ENCODE data around the gene SEMA3D.

SEMA3D gene

DNA sequence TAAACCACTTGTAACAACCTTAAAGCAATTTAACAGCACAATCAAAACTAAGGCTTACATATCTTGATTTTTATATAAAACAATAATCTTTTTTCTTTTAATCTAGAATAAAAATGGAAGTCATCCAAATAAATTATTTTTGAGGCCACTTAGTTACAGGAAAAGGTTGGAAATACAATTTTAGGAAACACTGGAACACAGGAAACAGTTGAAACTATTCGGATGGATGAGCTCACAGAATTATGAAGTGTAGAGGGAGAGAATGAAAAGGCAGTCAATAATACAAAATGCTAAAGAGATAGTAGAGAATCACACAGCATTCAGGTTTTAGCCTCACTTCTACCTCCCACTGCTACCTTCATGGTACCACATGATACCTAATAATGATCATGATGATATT is 124.2 kb downstream of the SEMA3D start:
- WGBS (ENCODE audit: insufficient coverage): no CpG with 5 or more reads among the region's 1 CpG
- ChIA-PET POLR2A (no interaction called here), CTCF (no interaction called here)
- Histone ChIP-seq H3K36me3 (ENCODE audit: control insufficient read depth in 4 of 4, insufficient read depth in 4 of 4, low read length in 3 of 4) (no peaks in the 10 kb centered on the region), H3K9me3 (ENCODE audit: control extremely low read depth in 1 of 5, control insufficient read depth in 4 of 5, insufficient read depth in 2 of 5, low read depth in 1 of 5, low read length in 4 of 5) (no peaks in the 10 kb centered on the region), H3K4me1 (ENCODE audit: control extremely low read depth in 1 of 4, control insufficient read depth in 4 of 4, insufficient read depth in 4 of 4, low read length in 3 of 4) (no peaks in the 10 kb centered on the region), H3K4me3 (ENCODE audit: control insufficient read depth in 1 of 7, extremely low read depth in 1 of 7, insufficient read depth in 4 of 7, low read depth in 2 of 7, low read length in 6 of 7) (no peak overlapping the region), H3K27me3 (replicated peaks in 2 of 5; ENCODE audit: control insufficient read depth in 4 of 5, insufficient read depth in 5 of 5, low read length in 4 of 5) (no peaks in the 10 kb centered on the region), H3K27ac (ENCODE audit: insufficient read depth in 1 of 2, low read depth in 1 of 2, low read length in 2 of 2, poor library complexity in 1 of 2, severe bottlenecking in 2 of 2) (no peak overlapping the region)
- no peak for DNase-seq

DNA sequence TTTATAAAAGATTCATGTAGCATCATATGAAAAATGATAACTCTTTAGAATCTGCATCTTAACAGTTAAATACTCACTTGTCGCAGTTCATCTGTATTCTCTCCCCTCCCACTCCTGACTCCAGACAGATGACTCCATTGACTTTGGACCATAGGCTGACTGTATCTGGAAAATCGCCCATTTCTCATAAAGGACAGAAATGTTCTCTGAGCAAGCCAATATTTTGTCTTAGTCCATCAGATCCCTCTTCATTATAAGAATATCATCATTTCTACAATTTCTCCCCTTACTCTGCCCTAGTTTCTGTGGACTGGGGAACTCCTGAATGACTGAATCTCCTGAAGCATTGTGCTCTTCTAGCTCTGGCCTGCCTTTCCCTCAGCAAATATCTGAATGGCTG is 125.4 kb downstream of the SEMA3D start:
- Histone ChIP-seq H3K27me3 (replicated peaks in 2 of 5; ENCODE audit: control insufficient read depth in 4 of 5, insufficient read depth in 5 of 5, low read length in 4 of 5) (no peaks in the 10 kb centered on the region), H3K4me1 (ENCODE audit: control extremely low read depth in 1 of 4, control insufficient read depth in 4 of 4, insufficient read depth in 4 of 4, low read length in 3 of 4) (no peaks in the 10 kb centered on the region), H3K27ac (ENCODE audit: insufficient read depth in 1 of 2, low read depth in 1 of 2, low read length in 2 of 2, poor library complexity in 1 of 2, severe bottlenecking in 2 of 2) (no peak overlapping the region), H3K9me3 (ENCODE audit: control extremely low read depth in 1 of 5, control insufficient read depth in 4 of 5, insufficient read depth in 2 of 5, low read depth in 1 of 5, low read length in 4 of 5) (no peaks in the 10 kb centered on the region), H3K4me3 (ENCODE audit: control insufficient read depth in 1 of 7, extremely low read depth in 1 of 7, insufficient read depth in 4 of 7, low read depth in 2 of 7, low read length in 6 of 7) (no peak overlapping the region), H3K36me3 (ENCODE audit: control insufficient read depth in 4 of 4, insufficient read depth in 4 of 4, low read length in 3 of 4) (no peaks in the 10 kb centered on the region)
- WGBS (ENCODE audit: insufficient coverage): 91% methylated on average over 2 of the region's 2 CpGs
- DNase-seq: no peak
- ChIA-PET CTCF (no interaction called here), POLR2A (no interaction called here)

DNA sequence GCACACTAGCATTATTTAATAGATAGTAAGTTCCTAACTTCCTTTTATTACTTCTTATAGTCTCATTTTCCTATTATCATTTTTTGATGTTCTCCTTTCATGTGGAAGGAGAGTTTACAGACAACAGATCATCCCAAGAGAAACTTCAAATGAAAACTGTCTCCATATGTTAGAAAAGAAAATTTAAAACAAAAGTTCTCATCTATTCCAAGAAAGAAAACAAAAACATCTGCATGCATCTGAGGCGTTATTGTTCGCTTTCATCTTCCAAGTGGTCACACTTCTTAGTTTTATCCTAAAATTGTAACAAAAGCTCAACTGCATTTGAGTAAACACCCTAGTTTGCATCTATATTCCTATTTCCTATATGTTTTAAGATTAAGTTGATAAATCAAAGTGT is 126.2 kb downstream of the SEMA3D start:
- no CpG with 5 or more reads among the region's 2 CpGs for WGBS (ENCODE audit: insufficient coverage)
- Histone ChIP-seq H3K27ac (ENCODE audit: insufficient read depth in 1 of 2, low read depth in 1 of 2, low read length in 2 of 2, poor library complexity in 1 of 2, severe bottlenecking in 2 of 2) (no peak overlapping the region), H3K4me1 (ENCODE audit: control extremely low read depth in 1 of 4, control insufficient read depth in 4 of 4, insufficient read depth in 4 of 4, low read length in 3 of 4) (no peaks in the 10 kb centered on the region), H3K4me3 (ENCODE audit: control insufficient read depth in 1 of 7, extremely low read depth in 1 of 7, insufficient read depth in 4 of 7, low read depth in 2 of 7, low read length in 6 of 7) (no peak overlapping the region), H3K9me3 (ENCODE audit: control extremely low read depth in 1 of 5, control insufficient read depth in 4 of 5, insufficient read depth in 2 of 5, low read depth in 1 of 5, low read length in 4 of 5) (no peaks in the 10 kb centered on the region), H3K36me3 (ENCODE audit: control insufficient read depth in 4 of 4, insufficient read depth in 4 of 4, low read length in 3 of 4) (no peaks in the 10 kb centered on the region), H3K27me3 (replicated peaks in 2 of 5; ENCODE audit: control insufficient read depth in 4 of 5, insufficient read depth in 5 of 5, low read length in 4 of 5) (no peaks in the 10 kb centered on the region)
- DNase-seq: no peak
- ChIA-PET POLR2A (no interaction called here), CTCF (no interaction called here)

- no peaks in the 10 kb centered on the region for H3K9me3 ChIP-seq (ENCODE audit: control extremely low read depth in 1 of 5, control insufficient read depth in 4 of 5, insufficient read depth in 2 of 5, low read depth in 1 of 5, low read length in 4 of 5)
- H3K27me3 ChIP-seq (replicated peaks in 2 of 5; ENCODE audit: control insufficient read depth in 4 of 5, insufficient read depth in 5 of 5, low read length in 4 of 5): no peaks in the 10 kb centered on the region
- H3K4me3 ChIP-seq (ENCODE audit: control insufficient read depth in 1 of 7, extremely low read depth in 1 of 7, insufficient read depth in 4 of 7, low read depth in 2 of 7, low read length in 6 of 7): no peak overlapping the region
- H3K36me3 ChIP-seq (ENCODE audit: control insufficient read depth in 4 of 4, insufficient read depth in 4 of 4, low read length in 3 of 4): no peaks in the 10 kb centered on the region
- no peaks in the 10 kb centered on the region for H3K4me1 ChIP-seq (ENCODE audit: control extremely low read depth in 1 of 4, control insufficient read depth in 4 of 4, insufficient read depth in 4 of 4, low read length in 3 of 4)
- CTCF ChIA-PET: no interaction called here
- POLR2A ChIA-PET: no interaction called here
- DNase-seq: no peak
- 100% methylated on average over 1 of the region's 2 CpGs for WGBS (ENCODE audit: insufficient coverage)
- no peak overlapping the region for H3K27ac ChIP-seq (ENCODE audit: insufficient read depth in 1 of 2, low read depth in 1 of 2, low read length in 2 of 2, poor library complexity in 1 of 2, severe bottlenecking in 2 of 2)
Observed at GRCh38 chr7:85055906-85056305, 130.9 kb downstream of the SEMA3D start.

DNA sequence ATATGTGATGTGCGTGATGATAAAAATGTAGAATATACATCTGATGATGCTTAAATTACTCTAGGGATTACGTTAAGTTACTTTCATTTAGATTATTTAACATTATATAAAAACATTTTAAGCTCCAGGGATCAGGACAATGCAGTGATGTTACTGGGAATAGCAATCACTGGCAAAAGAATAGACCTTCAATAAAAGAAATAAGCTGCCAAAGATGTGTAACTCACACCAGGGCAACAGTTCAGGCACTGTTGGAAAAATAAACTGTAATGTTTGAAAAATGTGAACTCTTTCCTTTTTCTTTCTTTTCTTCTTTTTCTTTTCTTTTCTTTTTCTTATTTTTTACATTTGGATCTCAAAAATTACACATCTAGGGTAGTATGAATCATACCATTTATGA is 131.7 kb downstream of the SEMA3D start:
- WGBS (ENCODE audit: insufficient coverage): no CpG with 5 or more reads among the region's 2 CpGs
- no peaks in the 10 kb centered on the region for H3K27me3 ChIP-seq (replicated peaks in 2 of 5; ENCODE audit: control insufficient read depth in 4 of 5, insufficient read depth in 5 of 5, low read length in 4 of 5)
- POLR2A ChIA-PET: interaction anchor here (0.8 kb wide), 1 partner anchor 29 kb away, joined by 3 read pairs; no protein-coding TSS in a partner anchor
- no peak overlapping the region for H3K4me3 ChIP-seq (ENCODE audit: control insufficient read depth in 1 of 7, extremely low read depth in 1 of 7, insufficient read depth in 4 of 7, low read depth in 2 of 7, low read length in 6 of 7)
- H3K9me3 ChIP-seq (ENCODE audit: control extremely low read depth in 1 of 5, control insufficient read depth in 4 of 5, insufficient read depth in 2 of 5, low read depth in 1 of 5, low read length in 4 of 5): no peaks in the 10 kb centered on the region
- no peaks in the 10 kb centered on the region for H3K36me3 ChIP-seq (ENCODE audit: control insufficient read depth in 4 of 4, insufficient read depth in 4 of 4, low read length in 3 of 4)
- no peak overlapping the region for H3K27ac ChIP-seq (ENCODE audit: insufficient read depth in 1 of 2, low read depth in 1 of 2, low read length in 2 of 2, poor library complexity in 1 of 2, severe bottlenecking in 2 of 2)
- no peak for DNase-seq
- CTCF ChIA-PET: no interaction called here
- H3K4me1 ChIP-seq (ENCODE audit: control extremely low read depth in 1 of 4, control insufficient read depth in 4 of 4, insufficient read depth in 4 of 4, low read length in 3 of 4): no peaks in the 10 kb centered on the region

GRCh38 chr7:85054306-85054705 is 132.6 kb downstream of the SEMA3D start:
- POLR2A ChIA-PET: no interaction called here
- H3K9me3 ChIP-seq (ENCODE audit: control extremely low read depth in 1 of 5, control insufficient read depth in 4 of 5, insufficient read depth in 2 of 5, low read depth in 1 of 5, low read length in 4 of 5): no peaks in the 10 kb centered on the region
- H3K4me1 ChIP-seq (ENCODE audit: control extremely low read depth in 1 of 4, control insufficient read depth in 4 of 4, insufficient read depth in 4 of 4, low read length in 3 of 4): peaks cover 4 to 6% (median 4%) of the 10 kb centered on the region in 4 experiments
- H3K27me3 ChIP-seq (replicated peaks in 2 of 5; ENCODE audit: control insufficient read depth in 4 of 5, insufficient read depth in 5 of 5, low read length in 4 of 5): no peaks in the 10 kb centered on the region
- DNase-seq: no peak
- H3K27ac ChIP-seq (ENCODE audit: insufficient read depth in 1 of 2, low read depth in 1 of 2, low read length in 2 of 2, poor library complexity in 1 of 2, severe bottlenecking in 2 of 2): no peak overlapping the region
- CTCF ChIA-PET: no interaction called here
- no peaks in the 10 kb centered on the region for H3K36me3 ChIP-seq (ENCODE audit: control insufficient read depth in 4 of 4, insufficient read depth in 4 of 4, low read length in 3 of 4)
- H3K4me3 ChIP-seq (ENCODE audit: control insufficient read depth in 1 of 7, extremely low read depth in 1 of 7, insufficient read depth in 4 of 7, low read depth in 2 of 7, low read length in 6 of 7): no peak overlapping the region

- Histone ChIP-seq H3K36me3 (ENCODE audit: control insufficient read depth in 4 of 4, insufficient read depth in 4 of 4, low read length in 3 of 4) (no peaks in the 10 kb centered on the region), H3K9me3 (ENCODE audit: control extremely low read depth in 1 of 5, control insufficient read depth in 4 of 5, insufficient read depth in 2 of 5, low read depth in 1 of 5, low read length in 4 of 5) (no peaks in the 10 kb centered on the region), H3K4me1 (ENCODE audit: control extremely low read depth in 1 of 4, control insufficient read depth in 4 of 4, insufficient read depth in 4 of 4, low read length in 3 of 4) (peaks cover 4 to 8% (median 5%) of the 10 kb centered on the region in 4 experiments), H3K27ac (ENCODE audit: insufficient read depth in 1 of 2, low read depth in 1 of 2, low read length in 2 of 2, poor library complexity in 1 of 2, severe bottlenecking in 2 of 2) (no peak overlapping the region), H3K27me3 (replicated peaks in 2 of 5; ENCODE audit: control insufficient read depth in 4 of 5, insufficient read depth in 5 of 5, low read length in 4 of 5) (no peaks in the 10 kb centered on the region), H3K4me3 (ENCODE audit: control insufficient read depth in 1 of 7, extremely low read depth in 1 of 7, insufficient read depth in 4 of 7, low read depth in 2 of 7, low read length in 6 of 7) (no peak overlapping the region)
- CTCF ChIA-PET: no interaction called here
- WGBS (ENCODE audit: insufficient coverage): no CpG with 5 or more reads among the region's 1 CpG
- DNase-seq: no peak
- POLR2A ChIA-PET: no interaction called here
Observed at GRCh38 chr7:85052894-85053293, 134.0 kb downstream of the SEMA3D start.

Data from common myeloid progenitor, CD34-positive (primary cell).